Natural killer cell (primary cell): ENCODE data around the gene SRMS. TPM values are rescaled to one million over a fixed set of nuclear protein-coding genes. Genes with fewer than 3 reads are reported as not detected.

Source experiments
- ATAC-seq, 3 donors: fragments of 150-1000 bp in 2 of 3; fragments of 200-7000 bp in 1 of 3; cut with Tn5 transposase; 1 replicate in 1 of 3; 2 replicates in 2 of 3; pipeline ENCODE4 v1.10.0; 2021; ENCODE audit warnings: mild to moderate bottlenecking in 2 of 3, moderate library complexity in 2 of 3
- DNase-seq, 2 donors: peaks; one replicate each; pipeline versions ENCODE4 v3.0.0 to v3.0.0-alpha.2; 2013 to 2021; ENCODE audit warnings: mixed read lengths in 1 of 2
- H3K27ac ChIP-seq: one replicate; pipeline ENCODE4 v1.5.1; 2013; ENCODE audit warnings: mild to moderate bottlenecking, low read length
- H3K27me3 ChIP-seq: one replicate; pipeline ENCODE4 v1.6.1; 2013; ENCODE audit warnings: low read length; ENCODE audit not compliant: control insufficient read depth, insufficient read depth
- H3K36me3 ChIP-seq: one replicate; pipeline ENCODE4 v1.6.1; 2013; ENCODE audit warnings: low read length; ENCODE audit not compliant: control insufficient read depth, insufficient read depth
- H3K4me1 ChIP-seq: one replicate; pipeline ENCODE4 v1.6.1; 2013; ENCODE audit warnings: low read length; ENCODE audit not compliant: control insufficient read depth, insufficient read depth
- H3K4me3 ChIP-seq: one replicate; pipeline ENCODE4 v1.5.1; 2013; ENCODE audit warnings: low read length
- H3K9me3 ChIP-seq: one replicate; pipeline ENCODE4 v1.6.1; 2013; ENCODE audit warnings: low read length; ENCODE audit not compliant: control insufficient read depth, insufficient read depth
- H3K27ac Mint-ChIP-seq, 2 donors: one replicate each; pipeline ENCODE4 v1.8.0; 2022; ENCODE audit warnings: mild to moderate bottlenecking in 2 of 2, mixed read lengths in 2 of 2, moderate library complexity in 1 of 2
- H3K27me3 Mint-ChIP-seq, 2 donors: one replicate each; pipeline ENCODE4 v1.8.0; 2022; ENCODE audit warnings: low read depth in 2 of 2, mixed read lengths in 2 of 2
- H3K36me3 Mint-ChIP-seq: one replicate; pipeline ENCODE4 v1.8.0; 2022; ENCODE audit warnings: mixed read lengths
- H3K4me1 Mint-ChIP-seq, 2 donors: one replicate each; pipeline ENCODE4 v1.8.0; 2022; ENCODE audit warnings: mixed read lengths in 2 of 2
- H3K4me3 Mint-ChIP-seq: one replicate; pipeline ENCODE4 v1.8.0; 2022; ENCODE audit warnings: mild to moderate bottlenecking, moderate library complexity, mixed read lengths
- H3K9me3 Mint-ChIP-seq, 2 donors: one replicate each; pipeline ENCODE4 v1.8.0; 2022; ENCODE audit warnings: mixed read lengths in 2 of 2
- WGBS: methylation state at CpG from one replicate; pipeline ENCODE4 v1.1.7; 2013; ENCODE audit warnings: missing lambda C conversion rate; ENCODE audit not compliant: insufficient coverage; 5-methylcytosine and 5-hydroxymethylcytosine counted together
- intact Hi-C: fragments of 100-400 bp; cut with micrococcal nuclease; formaldehyde crosslinking; loops from one replicate; pipeline ENCODE4 v1.14.2; 2022
- total RNA-seq, 4 donors: library from RNA; stranded (reverse); fragments of 120-200 nt in 1 of 4; gene quantifications; one replicate each; pipeline versions ENCODE4 v1.2.3 to v1.2.4, GENCODE V29; 2013 to 2022
- TF ChIP-seq, protein P1 (sequence below): fragments of 200-600 bp; IDR thresholded peaks from one replicate; pipeline ENCODE4 v1.8.0; 2022; ENCODE audit warnings: antibody characterized with exemption

The SRMS gene
- total RNA-seq, 3 donors from 2014 or later (not counting 1 experiment from before 2014, with no cell fraction given), result 0.16 to 0.23 TPM; not detected in 1

GRCh38 chr20:63507083-63507743 is 40.3 kb downstream of the SRMS start:
- Histone ChIP-seq H3K4me1 (no peaks in the 10 kb centered on the region), H3K36me3 (no peaks in the 10 kb centered on the region), H3K27ac (no peak overlapping the region), H3K27me3 (peaks cover 3% of the 10 kb centered on the region), H3K9me3 (peaks cover 3% of the 10 kb centered on the region), H3K4me3 (no peak overlapping the region)
- no peaks in the 10 kb centered on the region for H3K9me3 Mint-ChIP-seq
- no peak for ATAC-seq
- no peak overlapping the region for H3K4me3 Mint-ChIP-seq
- no peak overlapping the region for H3K27ac Mint-ChIP-seq
- no peak for DNase-seq
- 91% methylated on average over 30 of the region's 30 CpGs for WGBS
- peaks cover 16 to 31% of the 10 kb centered on the region in 2 donors for H3K27me3 Mint-ChIP-seq
- no peaks in the 10 kb centered on the region for H3K36me3 Mint-ChIP-seq
- intact Hi-C loops, result no loop called here
- no peaks in the 10 kb centered on the region for H3K4me1 Mint-ChIP-seq
- TF ChIP-seq, protein P1, sequence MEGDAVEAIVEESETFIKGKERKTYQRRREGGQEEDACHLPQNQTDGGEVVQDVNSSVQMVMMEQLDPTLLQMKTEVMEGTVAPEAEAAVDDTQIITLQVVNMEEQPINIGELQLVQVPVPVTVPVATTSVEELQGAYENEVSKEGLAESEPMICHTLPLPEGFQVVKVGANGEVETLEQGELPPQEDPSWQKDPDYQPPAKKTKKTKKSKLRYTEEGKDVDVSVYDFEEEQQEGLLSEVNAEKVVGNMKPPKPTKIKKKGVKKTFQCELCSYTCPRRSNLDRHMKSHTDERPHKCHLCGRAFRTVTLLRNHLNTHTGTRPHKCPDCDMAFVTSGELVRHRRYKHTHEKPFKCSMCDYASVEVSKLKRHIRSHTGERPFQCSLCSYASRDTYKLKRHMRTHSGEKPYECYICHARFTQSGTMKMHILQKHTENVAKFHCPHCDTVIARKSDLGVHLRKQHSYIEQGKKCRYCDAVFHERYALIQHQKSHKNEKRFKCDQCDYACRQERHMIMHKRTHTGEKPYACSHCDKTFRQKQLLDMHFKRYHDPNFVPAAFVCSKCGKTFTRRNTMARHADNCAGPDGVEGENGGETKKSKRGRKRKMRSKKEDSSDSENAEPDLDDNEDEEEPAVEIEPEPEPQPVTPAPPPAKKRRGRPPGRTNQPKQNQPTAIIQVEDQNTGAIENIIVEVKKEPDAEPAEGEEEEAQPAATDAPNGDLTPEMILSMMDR, result no peak

GRCh38 chr20:63505723-63506122 is 41.8 kb downstream of the SRMS start:
- Mint-ChIP-seq H3K27ac (no peak overlapping the region), H3K9me3 (no peaks in the 10 kb centered on the region), H3K27me3 (peaks cover 15 to 26% of the 10 kb centered on the region in 2 donors), H3K36me3 (no peaks in the 10 kb centered on the region), H3K4me3 (no peak overlapping the region), H3K4me1 (no peaks in the 10 kb centered on the region)
- peaks cover under 1% of the 10 kb centered on the region for H3K27me3 ChIP-seq
- peaks cover 3% of the 10 kb centered on the region for H3K9me3 ChIP-seq
- H3K36me3 ChIP-seq, result no peaks in the 10 kb centered on the region
- DNase-seq (no peak), ATAC-seq (no peak)
- intact Hi-C loops, result no loop called here
- no peak overlapping the region for H3K27ac ChIP-seq
- H3K4me3 ChIP-seq, result no peak overlapping the region
- 74% methylated on average over 12 of the region's 12 CpGs for WGBS
- H3K4me1 ChIP-seq, result no peaks in the 10 kb centered on the region
- TF ChIP-seq, protein P1, result no peak

DNA sequence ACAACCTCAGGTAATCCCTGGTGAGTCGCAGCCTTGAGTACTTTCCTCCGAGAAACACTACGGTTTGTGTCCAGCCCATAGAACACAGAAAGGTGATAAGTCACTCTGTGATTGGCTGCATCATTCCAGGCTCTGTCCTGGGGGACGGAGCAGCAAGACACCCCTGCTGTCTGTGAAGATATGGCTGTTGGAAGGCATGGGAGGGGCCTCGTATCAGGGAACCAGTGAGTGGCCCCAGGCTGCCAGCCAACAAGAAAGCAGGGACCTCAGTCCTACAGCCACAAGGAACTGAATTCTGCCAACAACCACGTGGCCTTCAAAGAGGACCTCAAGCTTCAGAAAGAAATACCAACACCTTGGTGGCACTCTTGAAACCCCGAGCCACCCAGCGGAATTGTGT is 42.3 kb downstream of the SRMS start:
- no peaks in the 10 kb centered on the region for H3K36me3 Mint-ChIP-seq
- Histone ChIP-seq H3K9me3 (peaks cover 3% of the 10 kb centered on the region), H3K4me3 (no peak overlapping the region), H3K36me3 (no peaks in the 10 kb centered on the region), H3K27me3 (peaks cover 4% of the 10 kb centered on the region), H3K27ac (no peak overlapping the region), H3K4me1 (no peaks in the 10 kb centered on the region)
- DNase-seq (no peak), ATAC-seq (no peak)
- peaks cover 15 to 23% of the 10 kb centered on the region in 2 donors for H3K27me3 Mint-ChIP-seq
- H3K4me1 Mint-ChIP-seq, result no peaks in the 10 kb centered on the region
- H3K9me3 Mint-ChIP-seq, result no peaks in the 10 kb centered on the region
- intact Hi-C loops, result no loop called here
- TF ChIP-seq, protein P1, result no peak
- WGBS, result 78% methylated on average over 8 of the region's 8 CpGs
- H3K4me3 Mint-ChIP-seq, result no peak overlapping the region
- no peak overlapping the region for H3K27ac Mint-ChIP-seq

- DNase-seq, result no peak
- Mint-ChIP-seq H3K27ac (no peak overlapping the region), H3K9me3 (no peaks in the 10 kb centered on the region), H3K4me1 (no peaks in the 10 kb centered on the region), H3K27me3 (peaks cover 13 to 17% of the 10 kb centered on the region in 2 donors), H3K36me3 (no peaks in the 10 kb centered on the region), H3K4me3 (no peak overlapping the region)
- no peak overlapping the region for H3K4me3 ChIP-seq
- no peak for ATAC-seq
- peaks cover 2% of the 10 kb centered on the region for H3K4me1 ChIP-seq
- WGBS, result 88% methylated on average over 9 of the region's 9 CpGs
- no peak overlapping the region for H3K27ac ChIP-seq
- no peaks in the 10 kb centered on the region for H3K36me3 ChIP-seq
- H3K27me3 ChIP-seq, result peaks cover 10% of the 10 kb centered on the region
- peaks cover 3% of the 10 kb centered on the region for H3K9me3 ChIP-seq
- intact Hi-C loops, result no loop called here
- TF ChIP-seq, protein P1, result no peak
These were observed 42.9 kb downstream of the SRMS start for GRCh38 chr20:63504642-63505041.
